GM12878 (cell line): ENCODE measurements around the gene QRFP. TPM values are rescaled to one million over a fixed set of nuclear protein-coding genes. Genes with fewer than 3 reads are reported as not detected.

Experiments
- BHLHE40 ChIP-seq, 2 experiments: fragments of 450-650 bp in 1 of 2; IDR thresholded peaks; 2 replicates each; pipeline ENCODE4 v1.6.1; 2011 to 2017; ENCODE audit warnings: low read depth in 2 of 2, borderline replicate concordance in 1 of 2, improper control_type of control experiment in 1 of 2, low read length in 1 of 2, mild to moderate bottlenecking in 1 of 2
- CHD2 ChIP-seq: IDR thresholded peaks from 2 replicates; pipeline ENCODE4 v1.6.1; 2011; ENCODE audit warnings: low read depth, low read length, improper control_type of control experiment, borderline replicate concordance
- EGR1 ChIP-seq, 2 experiments: IDR thresholded peaks; 1 replicate in 1 of 2; 2 replicates in 1 of 2; pipeline ENCODE4 v1.6.1; 2011 to 2012; ENCODE audit warnings: low read depth in 2 of 2, low read length in 2 of 2, borderline replicate concordance in 1 of 2, mild to moderate bottlenecking in 1 of 2, moderate library complexity in 1 of 2
- IKZF2 ChIP-seq, 2 experiments: fragments of 450-650 bp; IDR thresholded peaks; 2 replicates each; pipeline ENCODE4 v1.6.1; 2017; ENCODE audit warnings: mild to moderate bottlenecking in 2 of 2, moderate library complexity in 2 of 2
- IRF4 ChIP-seq: IDR thresholded peaks from 2 replicates; pipeline ENCODE4 v1.6.1; 2011; ENCODE audit warnings: low read depth, low read length
- NFIC ChIP-seq: IDR thresholded peaks from 2 replicates; pipeline ENCODE4 v1.6.1; 2012; ENCODE audit warnings: low read depth, mild to moderate bottlenecking, inconsistent platforms, low read length, moderate library complexity
- RAD21 ChIP-seq: IDR thresholded peaks from 2 replicates; pipeline ENCODE4 v1.6.1; 2011; ENCODE audit warnings: mild to moderate bottlenecking, low read depth, low read length, moderate library complexity; ENCODE audit not compliant: insufficient read depth
- RB1 ChIP-seq: fragments of 450-650 bp; formaldehyde crosslinking; IDR thresholded peaks from 2 replicates; pipeline ENCODE4 v1.6.1; 2017; ENCODE audit warnings: mild to moderate bottlenecking, borderline replicate concordance
- RUNX3 ChIP-seq: IDR thresholded peaks from 2 replicates; pipeline ENCODE4 v1.6.1; 2012; ENCODE audit warnings: low read length, inconsistent platforms
- SIX5 ChIP-seq: IDR thresholded peaks from 2 replicates; pipeline ENCODE4 v1.6.1; 2011; ENCODE audit warnings: mild to moderate bottlenecking, low read depth, low read length, moderate library complexity; ENCODE audit not compliant: severe bottlenecking
- SMC3 ChIP-seq: IDR thresholded peaks from 2 replicates; pipeline ENCODE4 v1.6.1; 2011; ENCODE audit warnings: low read length, improper control_type of control experiment, borderline replicate concordance
- USF2 ChIP-seq: IDR thresholded peaks from 2 replicates; pipeline ENCODE4 v1.6.1; 2011; ENCODE audit warnings: low read depth, low read length, improper control_type of control experiment, borderline replicate concordance
- ZBTB11 ChIP-seq: fragments of 450-650 bp; formaldehyde crosslinking; IDR thresholded peaks from 2 replicates; pipeline ENCODE4 v1.5.0; 2022; ENCODE audit warnings: mild to moderate bottlenecking, missing genetic modification characterization
- polyA plus RNA-seq, 11 experiments: library from polyadenylated mRNA; depleted of rRNA in 4 of 11; unstranded in 6 of 11; stranded (reverse) in 5 of 11; fragments of >200 nt; fragmentation: Nextera tagmentation in 4 of 11; fragmentation: Illumina TruSeq in 1 of 11; extraction: Ambion mirVana in 4 of 11; extraction: Trizol in 1 of 11; gene quantifications; 1 replicate in 1 of 11; 2 replicates in 10 of 11; pipeline versions ENCODE4 v1.2.1 to v1.2.3, GENCODE V29; 2011 to 2016; ENCODE audit warnings: inconsistent platforms in 2 of 11, missing spikeins in 2 of 11, low read depth in 1 of 11
- total RNA-seq, 4 experiments: library from RNA; depleted of rRNA in 3 of 4; stranded (reverse); fragments of >200 nt in 3 of 4; fragmentation: Illumina TruSeq in 1 of 4; extraction: Trizol in 1 of 4; gene quantifications; 2 replicates each; pipeline versions ENCODE4 v1.2.1 to v1.2.3, GENCODE V29; 2013 to 2021
- TF ChIP-seq, protein P1 (sequence below): fragments of 450-650 bp; IDR thresholded peaks from 2 replicates; pipeline ENCODE4 v1.6.1; 2017; ENCODE audit warnings: mild to moderate bottlenecking, moderate library complexity
- TF ChIP-seq, protein P2 (sequence below): fragments of 450-650 bp; formaldehyde crosslinking; IDR thresholded peaks from 2 replicates; pipeline ENCODE4 v1.4.0; 2022; ENCODE audit warnings: mild to moderate bottlenecking, moderate library complexity

Gene QRFP
- total and polyA plus RNA-seq, 10 of the 15 experiments (the other 5 are each of a cell fraction or from before 2014, with no cell fraction given) = not detected

- TF ChIP-seq, protein P1, sequence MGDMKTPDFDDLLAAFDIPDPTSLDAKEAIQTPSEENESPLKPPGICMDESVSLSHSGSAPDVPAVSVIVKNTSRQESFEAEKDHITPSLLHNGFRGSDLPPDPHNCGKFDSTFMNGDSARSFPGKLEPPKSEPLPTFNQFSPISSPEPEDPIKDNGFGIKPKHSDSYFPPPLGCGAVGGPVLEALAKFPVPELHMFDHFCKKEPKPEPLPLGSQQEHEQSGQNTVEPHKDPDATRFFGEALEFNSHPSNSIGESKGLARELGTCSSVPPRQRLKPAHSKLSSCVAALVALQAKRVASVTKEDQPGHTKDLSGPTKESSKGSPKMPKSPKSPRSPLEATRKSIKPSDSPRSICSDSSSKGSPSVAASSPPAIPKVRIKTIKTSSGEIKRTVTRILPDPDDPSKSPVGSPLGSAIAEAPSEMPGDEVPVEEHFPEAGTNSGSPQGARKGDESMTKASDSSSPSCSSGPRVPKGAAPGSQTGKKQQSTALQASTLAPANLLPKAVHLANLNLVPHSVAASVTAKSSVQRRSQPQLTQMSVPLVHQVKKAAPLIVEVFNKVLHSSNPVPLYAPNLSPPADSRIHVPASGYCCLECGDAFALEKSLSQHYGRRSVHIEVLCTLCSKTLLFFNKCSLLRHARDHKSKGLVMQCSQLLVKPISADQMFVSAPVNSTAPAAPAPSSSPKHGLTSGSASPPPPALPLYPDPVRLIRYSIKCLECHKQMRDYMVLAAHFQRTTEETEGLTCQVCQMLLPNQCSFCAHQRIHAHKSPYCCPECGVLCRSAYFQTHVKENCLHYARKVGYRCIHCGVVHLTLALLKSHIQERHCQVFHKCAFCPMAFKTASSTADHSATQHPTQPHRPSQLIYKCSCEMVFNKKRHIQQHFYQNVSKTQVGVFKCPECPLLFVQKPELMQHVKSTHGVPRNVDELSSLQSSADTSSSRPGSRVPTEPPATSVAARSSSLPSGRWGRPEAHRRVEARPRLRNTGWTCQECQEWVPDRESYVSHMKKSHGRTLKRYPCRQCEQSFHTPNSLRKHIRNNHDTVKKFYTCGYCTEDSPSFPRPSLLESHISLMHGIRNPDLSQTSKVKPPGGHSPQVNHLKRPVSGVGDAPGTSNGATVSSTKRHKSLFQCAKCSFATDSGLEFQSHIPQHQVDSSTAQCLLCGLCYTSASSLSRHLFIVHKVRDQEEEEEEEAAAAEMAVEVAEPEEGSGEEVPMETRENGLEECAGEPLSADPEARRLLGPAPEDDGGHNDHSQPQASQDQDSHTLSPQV = no peak
- TF ChIP-seq, protein P2, sequence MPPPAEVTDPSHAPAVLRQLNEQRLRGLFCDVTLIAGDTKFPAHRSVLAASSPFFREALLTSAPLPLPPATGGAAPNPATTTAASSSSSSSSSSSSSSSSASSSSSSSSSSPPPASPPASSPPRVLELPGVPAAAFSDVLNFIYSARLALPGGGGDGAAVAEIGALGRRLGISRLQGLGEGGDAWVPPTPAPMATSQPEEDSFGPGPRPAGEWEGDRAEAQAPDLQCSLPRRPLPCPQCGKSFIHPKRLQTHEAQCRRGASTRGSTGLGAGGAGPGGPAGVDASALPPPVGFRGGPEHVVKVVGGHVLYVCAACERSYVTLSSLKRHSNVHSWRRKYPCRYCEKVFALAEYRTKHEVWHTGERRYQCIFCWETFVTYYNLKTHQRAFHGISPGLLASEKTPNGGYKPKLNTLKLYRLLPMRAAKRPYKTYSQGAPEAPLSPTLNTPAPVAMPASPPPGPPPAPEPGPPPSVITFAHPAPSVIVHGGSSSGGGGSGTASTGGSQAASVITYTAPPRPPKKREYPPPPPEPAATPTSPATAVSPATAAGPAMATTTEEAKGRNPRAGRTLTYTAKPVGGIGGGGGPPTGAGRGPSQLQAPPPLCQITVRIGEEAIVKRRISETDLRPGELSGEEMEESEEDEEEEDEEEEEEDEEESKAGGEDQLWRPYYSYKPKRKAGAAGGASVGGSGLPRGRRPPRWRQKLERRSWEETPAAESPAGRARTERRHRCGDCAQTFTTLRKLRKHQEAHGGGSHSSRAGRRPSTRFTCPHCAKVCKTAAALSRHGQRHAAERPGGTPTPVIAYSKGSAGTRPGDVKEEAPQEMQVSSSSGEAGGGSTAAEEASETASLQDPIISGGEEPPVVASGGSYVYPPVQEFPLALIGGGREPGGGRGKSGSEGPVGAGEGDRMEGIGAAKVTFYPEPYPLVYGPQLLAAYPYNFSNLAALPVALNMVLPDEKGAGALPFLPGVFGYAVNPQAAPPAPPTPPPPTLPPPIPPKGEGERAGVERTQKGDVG (CRISPR knock-in tag) = no peak
- TF ChIP-seq EGR1 (IDR thresholded peaks at IDR 0.05; ENCODE audit: borderline replicate concordance in 1 of 2, low read depth in 2 of 2, low read length in 2 of 2) (no peak), ZBTB11 (CRISPR knock-in tag) (no peak), SMC3 (peak; percentile 85), BHLHE40 (IDR thresholded peaks at IDR 0.05; ENCODE audit: borderline replicate concordance in 1 of 2, low read depth in 2 of 2, low read length in 1 of 2) (peak in 1 of 2 experiments; percentile 28; a peak in 2 of 4 replicates), CHD2 (no peak), RUNX3 (0 out of 2 replicates have a peak, but pooled peaks have one; percentile 8), IRF4 (peak; percentile 19; the same call in 1 of the 2 replicates), SIX5 (no peak), IKZF2 (IDR thresholded peaks at IDR 0.05) (no peak), NFIC (no peak), RB1 (peak; percentile 33; the same call in 1 of the 2 replicates), USF2 (no peak), RAD21 (peak; percentile 82)
These were observed 44.3 kb upstream of the QRFP start (continued) for GRCh38 chr9:130940693-130941576.
